HCT116 (cell line): ENCODE measurements around the gene MPIG6B. TPM values are rescaled to one million over a fixed set of nuclear protein-coding genes. Genes with fewer than 3 reads are reported as not detected.

ENCODE experiments used
- ATAC-seq: fragments of 200-7000 bp; cut with Tn5 transposase; 2 replicates; pipeline ENCODE4 v1.9.1; 2020; ENCODE audit warnings: mild to moderate bottlenecking, moderate library complexity
- BruUV-seq: library from RNA; stranded (reverse); fragments of 400-500 nt; replicated peaks from 2 replicates; lab custom pipeline; 2021; lab: Mats Ljungman, UMichigan
- CTCF ChIA-PET: fragments of 300-600 bp; sonication (Branson Sonifier 250); formaldehyde crosslinking; loops from one replicate; lab custom pipeline; 2021; ENCODE audit warnings: antibody characterized with exemption; lab: Charles Lee
- POLR2A ChIA-PET: fragments of 300-600, 350-600 bp; sonication (Branson Sonifier 250); formaldehyde crosslinking; loops from one replicate; lab custom pipeline; 2021; ENCODE audit warnings: antibody characterized with exemption; lab: Charles Lee
- RAD21 ChIA-PET, 2 experiments: fragments of 300-600 bp; sonication (Branson Sonifier 250); formaldehyde crosslinking; loops; one replicate each; lab custom pipeline; 2023; ENCODE audit warnings: low total read pairs in 2 of 2; ENCODE audit not compliant: uncharacterized antibody in 2 of 2, unreplicated experiment in 2 of 2, low non-redundant PET in 1 of 2; lab: Charles Lee
- DNase-seq: peaks from one replicate; pipeline ENCODE4 v3.0.0-alpha.2; 2010; ENCODE audit warnings: low read depth, low spot score
- H2AFZ ChIP-seq: fragments of 200-600 bp; shearing (Covaris generic), sonication (generic); 2 replicates; pipeline ENCODE4 v1.6.1; 2017; ENCODE audit warnings: low read depth, mixed run types, mixed read lengths, antibody characterized with exemption, low read length; ENCODE audit not compliant: poor library complexity, severe bottlenecking
- H3K27ac ChIP-seq: 2 replicates; pipeline ENCODE4 v1.5.1; 2012; ENCODE audit warnings: low read depth, low read length
- H3K27me3 ChIP-seq: fragments of 200-600 bp; sonication (generic); 2 replicates; pipeline ENCODE4 v1.6.1; 2016; ENCODE audit warnings: mixed run types, low read length, mixed read lengths; ENCODE audit not compliant: insufficient read depth
- H3K36me3 ChIP-seq, 2 experiments: fragments of 200-500 bp in 1 of 2; fragments of 200-600 bp in 1 of 2; sonication (Bioruptor generic) in 1 of 2; sonication (generic) in 1 of 2; 2 replicates each; pipeline versions ENCODE4 v1.5.1 to v1.6.1; 2014 to 2016; ENCODE audit warnings: low read length in 2 of 2, inconsistent platforms in 1 of 2, mixed read lengths in 1 of 2, mixed run types in 1 of 2; ENCODE audit not compliant: insufficient read depth in 2 of 2, control insufficient read depth in 1 of 2
- H3K4me1 ChIP-seq, 2 experiments: fragments of 200-600 bp in 1 of 2; sonication (generic) in 1 of 2; 2 replicates each; pipeline versions ENCODE4 v1.5.1 to v1.6.1; 2012 to 2017; ENCODE audit warnings: low read length in 2 of 2, inconsistent platforms in 1 of 2, mild to moderate bottlenecking in 1 of 2, mixed read lengths in 1 of 2, mixed run types in 1 of 2, moderate library complexity in 1 of 2; ENCODE audit not compliant: insufficient read depth in 2 of 2, control insufficient read depth in 1 of 2
- H3K4me2 ChIP-seq: fragments of 200-600 bp; sonication (generic); 2 replicates; pipeline ENCODE4 v1.6.1; 2017; ENCODE audit warnings: mixed run types, low read length, mixed read lengths
- H3K4me3 ChIP-seq, 2 experiments: fragments of 200-600 bp in 1 of 2; sonication (generic) in 1 of 2; replicated peaks in 1 of 2; 2 replicates each; pipeline ENCODE4 v1.5.1; 2011 to 2016; ENCODE audit warnings: low read length in 2 of 2, control low read depth in 1 of 2, low read depth in 1 of 2, mild to moderate bottlenecking in 1 of 2, mixed read lengths in 1 of 2, mixed run types in 1 of 2
- H3K79me2 ChIP-seq: fragments of 200-600 bp; sonication (generic); 2 replicates; pipeline ENCODE4 v1.6.1; 2017; ENCODE audit warnings: mild to moderate bottlenecking, mixed run types, low read length, moderate library complexity, mixed read lengths; ENCODE audit not compliant: insufficient read depth
- H3K9ac ChIP-seq: fragments of 200-600 bp; sonication (generic); 2 replicates; pipeline ENCODE4 v1.6.1; 2016; ENCODE audit warnings: low read length, mixed read lengths
- H3K9me2 ChIP-seq: fragments of 200-600 bp; sonication (generic), shearing (Covaris generic); 2 replicates; pipeline ENCODE4 v1.6.1; 2017; ENCODE audit warnings: mixed run types, mild to moderate bottlenecking, moderate library complexity; ENCODE audit not compliant: insufficient read depth
- H3K9me3 ChIP-seq, 2 experiments: fragments of 200-500 bp in 1 of 2; fragments of 200-600 bp in 1 of 2; sonication (Bioruptor generic) in 1 of 2; sonication (generic) in 1 of 2; 2 replicates each; pipeline ENCODE4 v1.6.1; 2014 to 2017; ENCODE audit warnings: low read length in 2 of 2, mixed read lengths in 2 of 2, inconsistent platforms in 1 of 2, low read depth in 1 of 2, mild to moderate bottlenecking in 1 of 2, mixed run types in 1 of 2, moderate library complexity in 1 of 2; ENCODE audit not compliant: control insufficient read depth in 1 of 2, insufficient read depth in 1 of 2
- H4K20me1 ChIP-seq: fragments of 200-600 bp; sonication (generic), shearing (Covaris generic); 2 replicates; pipeline ENCODE4 v1.6.1; 2017; ENCODE audit warnings: mixed run types, mild to moderate bottlenecking, moderate library complexity; ENCODE audit not compliant: insufficient read depth
- CBX3 ChIP-seq: IDR thresholded peaks from 2 replicates; pipeline ENCODE4 v1.6.1; 2012; ENCODE audit warnings: low read depth
- CEBPB ChIP-seq: IDR thresholded peaks from 2 replicates; pipeline ENCODE4 v1.6.1; 2012; ENCODE audit warnings: low read depth
- EGR1 ChIP-seq: IDR thresholded peaks from 2 replicates; pipeline ENCODE4 v1.6.1; 2012; ENCODE audit warnings: low read depth
- ELF1 ChIP-seq: IDR thresholded peaks from 2 replicates; pipeline ENCODE4 v1.6.1; 2012; ENCODE audit warnings: low read depth, borderline replicate concordance
- EZH2phosphoT487 ChIP-seq: fragments of 200-600 bp; IDR thresholded peaks from 2 replicates; pipeline ENCODE4 v1.6.1; 2018; ENCODE audit warnings: antibody characterized with exemption, borderline replicate concordance
- FOSL1 ChIP-seq: IDR thresholded peaks from 2 replicates; pipeline ENCODE4 v1.6.1; 2012; ENCODE audit warnings: low read depth
- ZFX ChIP-seq: fragments of 450-650 bp; IDR thresholded peaks from 2 replicates; pipeline ENCODE4 v1.6.1; 2017
- ZNF274 ChIP-seq: fragments of 200-500 bp; sonication (Bioruptor generic); IDR thresholded peaks from 2 replicates; pipeline ENCODE4 v1.6.1; 2014; ENCODE audit warnings: mild to moderate bottlenecking, low read depth, low read length, inconsistent platforms
- intact Hi-C: fragments of 100-400 bp; cut with micrococcal nuclease; formaldehyde crosslinking; loops from 2 replicates; pipeline ENCODE4 v1.10.0; 2022
- total RNA-seq: library from RNA; stranded (reverse); gene quantifications from one replicate; pipeline ENCODE4 v1.2.1, GENCODE V29; 2021; ENCODE audit not compliant: unreplicated experiment
- TF ChIP-seq, protein P1 (sequence below): IDR thresholded peaks from 2 replicates; pipeline ENCODE4 v1.6.1; 2012
- TF ChIP-seq, protein P2 (sequence below): IDR thresholded peaks from 2 replicates; pipeline ENCODE4 v1.6.1; 2012; ENCODE audit warnings: low read depth
- TF ChIP-seq, protein P3 (sequence below): IDR thresholded peaks from 2 replicates; pipeline ENCODE4 v1.6.1; 2011; ENCODE audit warnings: mild to moderate bottlenecking, low read length, moderate library complexity; ENCODE audit not compliant: insufficient replicate concordance; ENCODE audit errors: extremely low read depth

MPIG6B gene
- total RNA-seq, 1 experiment from 2014 or later, result 0.42 TPM

DNA sequence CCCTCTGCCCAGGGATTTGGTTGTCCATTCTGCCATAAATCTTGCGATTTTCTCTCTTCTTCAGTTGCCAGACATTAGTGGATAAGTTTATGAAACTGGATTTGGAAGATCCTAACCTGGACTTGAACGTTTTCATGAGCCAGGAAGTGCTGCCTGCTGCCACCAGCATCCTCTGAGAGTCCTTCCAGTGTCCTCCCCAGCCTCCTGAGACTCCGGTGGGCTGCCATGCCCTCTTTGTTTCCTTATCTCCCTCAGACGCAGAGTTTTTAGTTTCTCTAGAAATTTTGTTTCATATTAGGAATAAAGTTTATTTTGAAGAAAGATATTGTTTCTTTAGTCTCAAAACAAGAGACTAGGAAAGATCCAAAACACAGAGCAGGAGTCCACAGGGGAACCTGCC is 39.2 kb downstream of the MPIG6B start, which contains the start of gene SAPCD1:
Gene SAPCD1 (plus strand): TSS at position 301 of the 400 bp plus-strand sequence. CDS start 399 bp downstream, outside the sequence.
- no peak for DNase-seq
- ChIA-PET RAD21 (no interaction called here), POLR2A (no interaction called here), CTCF (interaction anchor here (1.4 kb wide), 1 partner anchor 8 kb away, joined by 6 read pairs; no protein-coding TSS in a partner anchor)
- no peaks in the 10 kb centered on the region for H3K79me2 ChIP-seq
- H3K27ac ChIP-seq, result peak within 1 kb of the TSS; percentile 1; the same call in 1 of the 2 replicates
- BruUV-seq, result TSS peak; percentile 27
- H2AFZ ChIP-seq, result no peak within 1 kb of the TSS
- H3K36me3 ChIP-seq, result peaks cover 3 to 34% of the 10 kb centered on the region in 2 experiments; a peak in 2 of 4 replicates
- no peak for ATAC-seq
- intact Hi-C loops, result no loop called here
- no peaks in the 10 kb centered on the region for H4K20me1 ChIP-seq
- H3K4me3 ChIP-seq, result no peak within 1 kb of the TSS
- H3K9me2 ChIP-seq, result no peaks in the 10 kb centered on the region
- H3K9ac ChIP-seq, result no peak within 1 kb of the TSS
- peaks cover 7 to 18% of the 10 kb centered on the region in 2 experiments; a peak in 3 of 4 replicates for H3K4me1 ChIP-seq
- no peaks in the 10 kb centered on the region for H3K27me3 ChIP-seq
- TF ChIP-seq EZH2phosphoT487 (no peak), CEBPB (no peak), ZFX (no peak), FOSL1 (no peak), ZNF274 (no peak)
- TF ChIP-seq, protein P1, sequence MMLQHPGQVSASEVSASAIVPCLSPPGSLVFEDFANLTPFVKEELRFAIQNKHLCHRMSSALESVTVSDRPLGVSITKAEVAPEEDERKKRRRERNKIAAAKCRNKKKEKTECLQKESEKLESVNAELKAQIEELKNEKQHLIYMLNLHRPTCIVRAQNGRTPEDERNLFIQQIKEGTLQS, result no peak
- TF ChIP-seq, all 23 proteins: peak for 0
- H3K9me3 ChIP-seq, result no peaks in the 10 kb centered on the region
- H3K4me2 ChIP-seq, result peak within 1 kb of the TSS; percentile 39

DNA sequence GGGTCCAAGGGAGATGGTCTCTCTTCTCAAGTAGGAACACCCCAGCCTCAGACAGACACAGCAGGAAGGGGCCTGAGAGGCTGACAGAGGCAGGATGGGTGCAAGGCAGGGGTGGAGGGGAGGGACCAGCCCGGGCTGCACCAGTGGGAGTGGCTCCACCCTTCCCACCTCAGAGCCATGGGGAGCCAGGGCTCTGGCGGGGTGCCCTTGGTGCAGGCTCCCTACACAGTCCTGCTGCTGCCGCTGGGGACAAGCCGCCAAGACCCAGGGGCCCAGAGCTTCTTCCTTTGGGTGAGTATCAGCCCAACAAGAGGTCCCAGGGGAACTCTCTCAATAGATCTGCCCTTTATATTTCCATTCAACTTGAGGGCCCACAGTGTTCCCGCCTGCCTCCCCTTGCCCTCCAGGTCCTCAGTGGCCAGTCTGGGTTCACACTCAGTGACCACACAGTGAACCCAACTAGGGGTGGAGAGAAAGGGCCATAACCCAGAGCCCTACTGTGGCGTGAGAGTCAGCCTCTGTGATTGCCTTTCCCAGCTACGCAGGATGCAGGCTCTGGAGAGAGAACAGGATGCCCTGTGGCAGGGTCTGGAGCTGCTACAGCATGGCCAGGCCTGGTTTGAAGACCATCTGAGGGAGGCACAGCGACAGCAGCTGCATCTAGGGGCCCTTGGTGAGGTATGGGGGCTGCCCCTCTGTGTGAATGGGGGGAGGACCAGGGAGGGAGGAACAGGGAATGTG is 39.9 kb downstream of the MPIG6B start:
- Histone ChIP-seq H3K9me2 (no peaks in the 10 kb centered on the region), H3K27me3 (no peaks in the 10 kb centered on the region), H2AFZ (no peak overlapping the region), H3K4me1 (peaks cover 7 to 18% of the 10 kb centered on the region in 2 experiments; a peak in 3 of 4 replicates), H3K4me3 (no peak overlapping the region), H3K79me2 (no peaks in the 10 kb centered on the region), H3K9me3 (no peaks in the 10 kb centered on the region), H3K9ac (no peak overlapping the region), H3K36me3 (peaks cover 3 to 31% of the 10 kb centered on the region in 2 experiments; a peak in 2 of 4 replicates), H3K27ac (peak overlapping the region; percentile 1; the same call in 1 of the 2 replicates), H3K4me2 (peak overlapping the region; percentile 39), H4K20me1 (no peaks in the 10 kb centered on the region)
- POLR2A ChIA-PET, result no interaction called here
- BruUV-seq, result no TSS peak
- CTCF ChIA-PET, result no interaction called here
- RAD21 ChIA-PET, result no interaction called here
- ATAC-seq (peak; percentile 24), DNase-seq (no peak)
- intact Hi-C loops, result no loop called here
- TF ChIP-seq ZNF274 (no peak), EGR1 (no peak), ELF1 (no peak), ZFX (no peak), CBX3 (no peak), FOSL1 (no peak), CEBPB (no peak)
- TF ChIP-seq, protein P2, sequence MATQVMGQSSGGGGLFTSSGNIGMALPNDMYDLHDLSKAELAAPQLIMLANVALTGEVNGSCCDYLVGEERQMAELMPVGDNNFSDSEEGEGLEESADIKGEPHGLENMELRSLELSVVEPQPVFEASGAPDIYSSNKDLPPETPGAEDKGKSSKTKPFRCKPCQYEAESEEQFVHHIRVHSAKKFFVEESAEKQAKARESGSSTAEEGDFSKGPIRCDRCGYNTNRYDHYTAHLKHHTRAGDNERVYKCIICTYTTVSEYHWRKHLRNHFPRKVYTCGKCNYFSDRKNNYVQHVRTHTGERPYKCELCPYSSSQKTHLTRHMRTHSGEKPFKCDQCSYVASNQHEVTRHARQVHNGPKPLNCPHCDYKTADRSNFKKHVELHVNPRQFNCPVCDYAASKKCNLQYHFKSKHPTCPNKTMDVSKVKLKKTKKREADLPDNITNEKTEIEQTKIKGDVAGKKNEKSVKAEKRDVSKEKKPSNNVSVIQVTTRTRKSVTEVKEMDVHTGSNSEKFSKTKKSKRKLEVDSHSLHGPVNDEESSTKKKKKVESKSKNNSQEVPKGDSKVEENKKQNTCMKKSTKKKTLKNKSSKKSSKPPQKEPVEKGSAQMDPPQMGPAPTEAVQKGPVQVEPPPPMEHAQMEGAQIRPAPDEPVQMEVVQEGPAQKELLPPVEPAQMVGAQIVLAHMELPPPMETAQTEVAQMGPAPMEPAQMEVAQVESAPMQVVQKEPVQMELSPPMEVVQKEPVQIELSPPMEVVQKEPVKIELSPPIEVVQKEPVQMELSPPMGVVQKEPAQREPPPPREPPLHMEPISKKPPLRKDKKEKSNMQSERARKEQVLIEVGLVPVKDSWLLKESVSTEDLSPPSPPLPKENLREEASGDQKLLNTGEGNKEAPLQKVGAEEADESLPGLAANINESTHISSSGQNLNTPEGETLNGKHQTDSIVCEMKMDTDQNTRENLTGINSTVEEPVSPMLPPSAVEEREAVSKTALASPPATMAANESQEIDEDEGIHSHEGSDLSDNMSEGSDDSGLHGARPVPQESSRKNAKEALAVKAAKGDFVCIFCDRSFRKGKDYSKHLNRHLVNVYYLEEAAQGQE, result no peak
- TF ChIP-seq, protein P1, result no peak
- TF ChIP-seq, protein P3, sequence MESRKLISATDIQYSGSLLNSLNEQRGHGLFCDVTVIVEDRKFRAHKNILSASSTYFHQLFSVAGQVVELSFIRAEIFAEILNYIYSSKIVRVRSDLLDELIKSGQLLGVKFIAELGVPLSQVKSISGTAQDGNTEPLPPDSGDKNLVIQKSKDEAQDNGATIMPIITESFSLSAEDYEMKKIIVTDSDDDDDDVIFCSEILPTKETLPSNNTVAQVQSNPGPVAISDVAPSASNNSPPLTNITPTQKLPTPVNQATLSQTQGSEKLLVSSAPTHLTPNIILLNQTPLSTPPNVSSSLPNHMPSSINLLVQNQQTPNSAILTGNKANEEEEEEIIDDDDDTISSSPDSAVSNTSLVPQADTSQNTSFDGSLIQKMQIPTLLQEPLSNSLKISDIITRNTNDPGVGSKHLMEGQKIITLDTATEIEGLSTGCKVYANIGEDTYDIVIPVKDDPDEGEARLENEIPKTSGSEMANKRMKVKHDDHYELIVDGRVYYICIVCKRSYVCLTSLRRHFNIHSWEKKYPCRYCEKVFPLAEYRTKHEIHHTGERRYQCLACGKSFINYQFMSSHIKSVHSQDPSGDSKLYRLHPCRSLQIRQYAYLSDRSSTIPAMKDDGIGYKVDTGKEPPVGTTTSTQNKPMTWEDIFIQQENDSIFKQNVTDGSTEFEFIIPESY, result no peak
